Endometrial microvascular endothelial cells (primary cell): ENCODE measurements around the gene INPP4B. TPM values are rescaled to one million over a fixed set of nuclear protein-coding genes. Genes with fewer than 3 reads are reported as not detected.

Experiments used
- in situ Hi-C: cut with HindIII; loops from 2 replicates; pipeline ENCODE4 v1.10.0; 2017; ENCODE audit warnings: low sequenced_read_pairs, low pct_unique_long_range_greater_than_20kb; ENCODE audit errors: inconsistent ontology term
- total RNA-seq: library from RNA; depleted of rRNA; stranded (reverse); fragments of >200 nt; gene quantifications from one replicate; pipeline ENCODE4 v1.2.3, GENCODE V29; 2015; ENCODE audit errors: inconsistent ontology term

Gene INPP4B
- total RNA-seq, 1 donor from 2014 or later, result 0.46 TPM

- in situ Hi-C loops, result no loop called here
These were observed 724.4 kb downstream of the INPP4B start for GRCh38 chr4:142121448-142122350.

DNA sequence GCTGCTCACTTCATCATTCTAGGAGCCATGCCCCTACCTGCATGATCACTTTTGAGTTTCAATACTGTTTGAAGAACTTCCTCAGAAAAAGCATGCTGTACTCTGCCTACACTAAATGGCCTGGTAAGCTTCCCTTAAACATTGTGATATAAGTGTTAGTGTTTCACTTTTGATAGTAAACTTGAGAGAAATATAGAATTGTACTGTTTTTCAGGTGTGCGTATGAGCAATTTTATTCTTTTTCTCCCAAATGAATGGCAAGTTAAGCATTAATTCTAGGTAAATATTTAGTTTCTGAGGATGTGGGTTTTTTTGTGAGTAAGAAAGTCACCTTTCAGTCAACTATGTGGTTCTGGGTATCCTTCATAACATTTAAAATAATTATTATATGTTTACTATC, 725.2 kb downstream of the INPP4B start:
- in situ Hi-C loops, result no loop called here

DNA sequence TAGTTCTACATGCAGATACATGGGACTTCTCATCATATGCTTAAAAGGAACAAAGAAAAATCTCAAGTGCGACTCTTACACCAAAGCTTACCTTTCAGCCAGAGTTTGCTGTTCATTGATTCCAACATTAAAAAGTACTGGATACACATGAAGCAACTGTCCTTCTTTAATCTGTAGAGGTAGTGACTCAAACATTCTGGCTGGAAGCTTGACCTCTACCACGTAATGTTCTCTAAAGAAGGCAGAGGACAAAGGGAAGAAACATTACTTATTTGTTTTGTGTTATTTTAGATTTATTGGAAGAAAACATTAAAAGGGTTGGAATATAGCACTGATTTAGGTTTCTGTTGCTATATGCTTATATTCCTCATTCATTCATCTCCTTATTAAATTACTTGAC, 733.6 kb downstream of the INPP4B start:
- in situ Hi-C loops, result no loop called here

DNA sequence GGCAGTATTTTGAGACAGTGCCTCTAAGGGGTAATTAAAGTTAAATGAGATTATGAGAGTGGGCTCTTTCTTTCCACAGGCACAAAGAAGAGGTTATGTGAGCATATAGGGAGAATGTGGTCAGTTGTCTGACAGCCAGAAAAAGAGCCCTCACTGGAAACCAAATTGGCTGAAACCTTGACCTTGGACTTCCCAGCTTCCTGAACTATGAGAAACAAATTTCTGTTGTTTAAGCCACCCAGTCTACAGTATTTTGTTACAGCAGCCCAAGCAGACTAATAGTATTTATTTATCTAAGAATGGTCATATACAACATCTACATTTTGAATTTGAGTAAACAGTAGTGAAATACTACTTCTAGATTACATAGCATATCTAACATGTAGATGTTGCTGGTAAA, 736.0 kb downstream of the INPP4B start:
- in situ Hi-C loops, result no loop called here

DNA sequence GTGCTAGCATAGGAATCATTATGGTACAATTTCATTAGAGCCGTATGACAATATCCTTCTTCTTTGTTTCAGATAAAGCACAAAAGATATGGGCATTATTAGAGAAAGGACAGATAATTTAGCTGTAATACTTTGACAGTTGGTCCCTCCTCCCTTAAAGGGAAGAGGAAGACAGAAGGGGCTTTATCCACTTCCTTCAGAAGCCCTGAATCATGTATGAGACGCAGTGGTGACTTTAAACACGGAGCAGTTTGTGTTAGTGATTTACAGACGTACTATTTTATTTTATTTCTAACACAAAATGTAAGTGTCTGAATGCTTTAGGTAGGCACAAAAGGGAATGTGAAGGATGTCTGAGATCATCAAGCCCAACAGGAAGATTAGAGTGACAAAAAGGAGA, 742.1 kb downstream of the INPP4B start:
- in situ Hi-C loops, result no loop called here

- in situ Hi-C loops, result no loop called here
These were observed 744.7 kb downstream of the INPP4B start for GRCh38 chr4:142101401-142101800.

- in situ Hi-C loops, result no loop called here
These were observed 745.2 kb downstream of the INPP4B start for GRCh38 chr4:142100941-142101340.

GRCh38 chr4:142098900-142099545, 747.1 kb downstream of the INPP4B start:
- in situ Hi-C loops, result no loop called here

DNA sequence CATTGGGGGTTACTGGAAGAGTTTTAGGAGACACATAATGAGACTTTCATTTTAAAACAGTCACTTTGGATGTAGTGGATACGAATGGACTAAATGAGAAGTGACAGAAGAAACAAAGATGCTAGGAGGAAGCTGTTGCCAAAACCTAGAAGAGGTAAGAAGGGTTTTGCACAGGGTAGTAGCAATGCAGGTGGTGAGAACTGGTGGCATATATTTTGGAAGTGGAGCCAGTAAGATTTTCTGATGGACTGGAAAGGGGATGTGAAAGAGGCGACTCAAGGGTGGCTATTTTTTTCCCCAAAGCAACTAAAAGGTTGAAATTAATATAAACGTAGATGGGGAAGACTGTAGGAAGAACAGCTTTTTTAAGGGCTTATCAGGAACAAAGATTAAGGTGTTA, 747.7 kb downstream of the INPP4B start:
- in situ Hi-C loops, result no loop called here

- in situ Hi-C loops, result no loop called here
These were observed 749.1 kb downstream of the INPP4B start for GRCh38 chr4:142097015-142097414.

- in situ Hi-C loops, result no loop called here
These were observed 750.1 kb downstream of the INPP4B start for GRCh38 chr4:142095886-142096605.

DNA sequence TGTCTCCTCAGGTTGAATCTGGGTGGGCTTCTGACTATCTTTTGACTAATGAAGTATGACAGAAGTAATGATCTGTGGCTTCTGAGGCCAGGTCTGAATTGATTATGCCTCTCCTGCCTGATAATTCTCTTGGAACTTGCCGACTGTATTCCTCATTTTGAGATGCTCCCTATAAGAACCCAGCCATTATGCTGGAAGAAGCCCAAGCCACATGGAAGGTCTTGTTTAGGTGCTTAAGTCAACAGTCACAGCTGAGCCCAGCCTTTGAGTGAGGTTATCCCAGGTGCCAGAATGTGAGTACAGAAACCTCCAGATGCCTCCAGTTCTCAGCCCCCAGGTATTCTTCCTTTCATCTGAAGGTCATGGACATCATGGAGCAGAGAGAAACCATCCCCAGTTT, 753.2 kb downstream of the INPP4B start:
- in situ Hi-C loops, result no loop called here

- in situ Hi-C loops, result no loop called here
These were observed 754.4 kb downstream of the INPP4B start for GRCh38 chr4:142091691-142092182.

DNA sequence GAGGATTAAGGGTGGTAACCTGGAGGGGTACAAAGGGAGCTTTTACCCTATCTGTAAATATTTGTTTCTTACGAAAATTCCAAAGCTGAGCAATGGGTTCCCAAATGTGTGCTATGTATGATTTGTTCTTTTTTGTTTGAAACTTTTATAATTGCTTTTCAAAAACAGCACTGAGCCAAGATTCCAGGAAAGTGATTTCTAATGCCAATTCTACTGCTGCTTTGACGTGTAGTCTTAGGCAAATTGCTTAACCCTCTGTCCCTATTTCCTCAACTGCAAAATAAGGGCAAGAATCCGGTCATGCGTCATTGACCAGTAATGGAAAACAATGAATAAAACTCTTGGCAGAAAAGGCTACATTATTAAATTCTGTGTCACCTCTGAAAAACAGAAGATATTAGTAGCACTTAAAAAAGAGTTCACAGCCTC, 755.0 kb downstream of the INPP4B start:
- in situ Hi-C loops, result no loop called here

GRCh38 chr4:142088906-142089305, 757.2 kb downstream of the INPP4B start:
- in situ Hi-C loops, result no loop called here

DNA sequence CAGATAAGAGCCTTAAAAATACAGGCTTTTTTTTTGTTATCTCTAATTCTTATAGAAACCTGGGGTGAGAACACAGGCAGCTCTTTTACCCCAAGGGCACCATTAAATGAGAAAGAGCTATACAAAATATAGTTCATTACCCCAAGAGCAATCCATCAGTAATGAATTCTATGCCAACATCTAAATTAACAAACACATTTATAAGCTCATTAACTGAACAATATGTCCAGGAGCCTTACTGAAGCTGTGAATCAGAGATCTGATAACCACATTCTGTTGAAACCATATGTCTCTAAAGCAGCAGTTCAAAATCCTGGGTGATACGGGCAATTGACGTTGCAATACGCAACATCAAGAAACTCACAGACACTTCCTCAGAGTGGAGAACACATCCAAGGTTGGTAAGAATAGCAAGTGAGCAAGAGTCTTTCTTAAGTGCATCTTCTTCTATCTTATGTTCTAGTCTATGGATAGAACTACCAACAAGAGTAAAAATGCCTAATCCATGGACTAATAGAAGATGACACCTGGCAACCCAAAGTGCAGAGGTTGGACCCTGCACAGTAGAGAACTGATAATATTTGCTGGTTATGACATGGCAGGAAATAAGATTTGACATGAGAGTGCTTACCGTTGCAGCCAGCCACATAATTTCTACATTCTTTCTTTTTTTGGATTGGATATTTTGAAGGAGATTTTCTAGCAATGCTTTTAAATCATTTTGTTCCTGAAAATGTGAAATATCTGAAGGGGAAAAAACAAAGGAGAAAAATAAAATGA, 760.4 kb downstream of the INPP4B start:
- in situ Hi-C loops, result no loop called here

GRCh38 chr4:142083264-142083663, 762.8 kb downstream of the INPP4B start:
- in situ Hi-C loops, result no loop called here

- in situ Hi-C loops, result no loop called here
These were observed 765.1 kb downstream of the INPP4B start for GRCh38 chr4:142081025-142081424.

GRCh38 chr4:142079959-142080358, 766.1 kb downstream of the INPP4B start:
- in situ Hi-C loops, result no loop called here
